K562 (cell line): ENCODE data around the gene APP. TPM values are rescaled to one million over a fixed set of nuclear protein-coding genes. Genes with fewer than 3 reads are reported as not detected.

Experiments used
- ATAC-seq: fragments of 200-7000 bp; cut with Tn5 transposase; 3 replicates; pipeline ENCODE4 v1.9.1; 2020; ENCODE audit warnings: moderate library complexity
- BruUV-seq: library from RNA; stranded (reverse); fragments of 400-500 nt; replicated peaks from 2 replicates; lab custom pipeline; 2021; lab: Mats Ljungman, UMichigan
- CTCF ChIA-PET: fragments of 300-600 bp; formaldehyde crosslinking; extraction: SDS; loops from one replicate; lab custom pipeline; 2021; ENCODE audit warnings: low intra/inter-chr PET ratio; lab: Yijun Ruan, JAX
- POLR2A ChIA-PET: fragments of 300-600, 350-650 bp; sonication (Branson Sonifier 250); formaldehyde crosslinking; extraction: SDS; loops from one replicate; lab custom pipeline; 2021; ENCODE audit warnings: antibody characterized with exemption, inconsistent platforms; lab: Yijun Ruan, JAX
- DNase-seq, 4 experiments: peaks; one replicate each; pipeline versions ENCODE4 v3.0.0 to v3.0.0-alpha.2; 2011 to 2018; ENCODE audit warnings: low spot score in 3 of 4, mixed read lengths in 3 of 4; ENCODE audit errors: extremely low read depth in 1 of 4
- FAIRE-seq: peaks from 2 replicates; lab custom pipeline; 2011; peaks lifted over from hg19 to GRCh38; lab: Jason Lieb, UNC
- H2AFZ ChIP-seq: 2 replicates; pipeline ENCODE4 v1.6.0; 2011; ENCODE audit warnings: low read depth, low read length, control low read depth, inconsistent platforms
- H3K27ac ChIP-seq: fragments of 200-600 bp; 3 replicates; pipeline ENCODE4 v1.8.0; 2011; ENCODE audit warnings: low read depth, mild to moderate bottlenecking, control low read depth, inconsistent platforms, low read length, moderate library complexity, mixed read lengths; ENCODE audit errors: extremely low read depth
- H3K27me3 ChIP-seq, 2 experiments: fragments of 300-600 bp in 1 of 2; 2 replicates in 1 of 2; 3 replicates in 1 of 2; pipeline versions ENCODE4 v1.6.0 to v1.8.0; 2011; ENCODE audit warnings: inconsistent platforms in 2 of 2, low read length in 2 of 2, mild to moderate bottlenecking in 1 of 2, mixed read lengths in 1 of 2, moderate library complexity in 1 of 2; ENCODE audit not compliant: control insufficient read depth in 2 of 2, insufficient read depth in 2 of 2
- H3K36me3 ChIP-seq: fragments of 300-600 bp; 3 replicates; pipeline ENCODE4 v1.8.0; 2011; ENCODE audit warnings: mild to moderate bottlenecking, low read length, inconsistent platforms; ENCODE audit not compliant: control insufficient read depth, insufficient read depth
- H3K4me1 ChIP-seq, 2 experiments: fragments of 200-600 bp in 1 of 2; replicated peaks in 1 of 2; 2 replicates in 1 of 2; 3 replicates in 1 of 2; pipeline versions ENCODE4 v1.5.1 to v1.8.0; 2011; ENCODE audit warnings: inconsistent platforms in 2 of 2, low read length in 2 of 2, mild to moderate bottlenecking in 1 of 2, mixed read lengths in 1 of 2, moderate library complexity in 1 of 2; ENCODE audit not compliant: control insufficient read depth in 2 of 2, insufficient read depth in 2 of 2
- H3K4me2 ChIP-seq: 2 replicates; pipeline ENCODE4 v1.6.1; 2011; ENCODE audit warnings: low read length, control low read depth, inconsistent platforms, mixed read lengths; ENCODE audit not compliant: insufficient read depth
- H3K4me3 ChIP-seq: fragments of 200-600 bp; sonication (generic), shearing (Covaris generic); 2 replicates; pipeline ENCODE4 v1.5.1; 2016; ENCODE audit warnings: control low read depth, inconsistent platforms
- H3K79me2 ChIP-seq: fragments of 200-600 bp; 3 replicates; pipeline ENCODE4 v1.8.0; 2011; ENCODE audit warnings: low read length, inconsistent platforms; ENCODE audit not compliant: control insufficient read depth, insufficient read depth
- H3K9ac ChIP-seq, 2 experiments: 2 replicates each; pipeline versions ENCODE4 v1.6.0 to v1.6.1; 2011; ENCODE audit warnings: low read depth in 2 of 2, low read length in 2 of 2, control low read depth in 1 of 2, inconsistent platforms in 1 of 2, mild to moderate bottlenecking in 1 of 2, mixed read lengths in 1 of 2; ENCODE audit not compliant: insufficient read depth in 1 of 2
- H3K9me1 ChIP-seq: one replicate; pipeline ENCODE4 v1.6.0; 2011; ENCODE audit warnings: inconsistent platforms, mild to moderate bottlenecking, low read length, moderate library complexity; ENCODE audit not compliant: control insufficient read depth, insufficient read depth
- H3K9me3 ChIP-seq: replicated peaks from 2 replicates; pipeline ENCODE4 v1.5.1; 2011; ENCODE audit warnings: low read depth, low read length, inconsistent platforms; ENCODE audit not compliant: control insufficient read depth, insufficient read depth
- H4K20me1 ChIP-seq: replicated peaks from 2 replicates; pipeline ENCODE4 v1.6.1; 2011; ENCODE audit warnings: low read length, inconsistent platforms, mixed read lengths; ENCODE audit not compliant: control insufficient read depth, insufficient read depth
- ARID1B ChIP-seq: fragments of 450-650 bp; IDR thresholded peaks from 2 replicates; pipeline ENCODE4 v1.6.1; 2016; ENCODE audit warnings: antibody characterized with exemption, mild to moderate bottlenecking, inconsistent platforms
- EHMT2 ChIP-seq: fragments of 450-650 bp; IDR thresholded peaks from 2 replicates; pipeline ENCODE4 v1.6.1; 2018; ENCODE audit warnings: antibody characterized with exemption
- FOSL1 ChIP-seq: fragments of 200-800 bp; sonication (Bioruptor generic); conservative IDR thresholded peaks from 2 replicates; pipeline ENCODE4 v1.6.1; 2016; ENCODE audit warnings: missing genetic modification characterization, missing compliant biosample characterization
- RFX7 ChIP-seq: fragments of 250-450 bp; sonication (Bioruptor Pico); IDR thresholded peaks from 2 replicates; pipeline ENCODE4 v1.5.1; 2021; ENCODE audit warnings: mild to moderate bottlenecking
- SMARCB1 ChIP-seq: IDR thresholded peaks from 2 replicates; pipeline ENCODE4 v1.6.1; 2011; ENCODE audit warnings: improper control_type of control experiment, low read depth; ENCODE audit not compliant: insufficient read length
- TAL1 ChIP-seq: fragments of 450-650 bp; IDR thresholded peaks from 2 replicates; pipeline ENCODE4 v1.6.1; 2016; ENCODE audit warnings: mild to moderate bottlenecking
- WHSC1 ChIP-seq: IDR thresholded peaks from one replicate; pipeline ENCODE4 v1.6.1; 2012; ENCODE audit warnings: low read length, control low read depth, inconsistent platforms
- XRCC5 ChIP-seq: fragments of 200-400 bp; formaldehyde crosslinking; IDR thresholded peaks from 2 replicates; pipeline ENCODE4 v1.6.1; 2017; ENCODE audit warnings: low read depth, mild to moderate bottlenecking, low read length
- ZNF143 ChIP-seq: sonication (generic); formaldehyde crosslinking; IDR thresholded peaks from 2 replicates; pipeline ENCODE4 v1.9.0; 2022; ENCODE audit warnings: mild to moderate bottlenecking, missing genetic modification reagents
- ZNF282 ChIP-seq: sonication (generic); formaldehyde crosslinking; IDR thresholded peaks from 2 replicates; pipeline ENCODE4 v1.8.1; 2023; ENCODE audit warnings: missing genetic modification reagents
- ZNF785 ChIP-seq: fragments of 250-450 bp; sonication (Bioruptor Pico); IDR thresholded peaks from 2 replicates; pipeline ENCODE4 v1.4.0; 2020; ENCODE audit warnings: mild to moderate bottlenecking
- WGBS: fragments of 100-300 bp; shearing (Covaris generic); methylation state at CpG from one replicate; pipeline ENCODE4 v1.1.6; 2016; ENCODE audit warnings: low coverage, mixed read lengths; ENCODE audit not compliant: insufficient coverage; ENCODE audit errors: missing lambda C conversion rate; 5-methylcytosine and 5-hydroxymethylcytosine counted together
- in situ Hi-C: fragments of 300-500 bp; cut with MboI; formaldehyde crosslinking; loops from 4 replicates; pipeline ENCODE4 v1.15.0; 2018; ENCODE audit warnings: inconsistent platforms, mixed read lengths
- intact Hi-C: fragments of 100-400 bp; cut with micrococcal nuclease; formaldehyde crosslinking; loops from 2 replicates; pipeline ENCODE4 v1.14.2; 2022
- polyA plus RNA-seq, 8 experiments: library from polyadenylated mRNA; depleted of rRNA in 4 of 8; stranded (reverse) in 5 of 8; unstranded in 3 of 8; fragments of >200 nt; fragmentation: Nextera tagmentation in 2 of 8; fragmentation: Illumina TruSeq in 1 of 8; extraction: Ambion mirVana in 2 of 8; extraction: Trizol in 1 of 8; gene quantifications; 2 replicates each; pipeline versions ENCODE4 v1.2.1 to v1.2.3, GENCODE V29; 2011 to 2014; ENCODE audit warnings: inconsistent platforms in 1 of 8, missing spikeins in 1 of 8
- total RNA-seq, 7 experiments: library from RNA; depleted of rRNA in 6 of 7; stranded (reverse); fragments of >200 nt in 6 of 7; fragmentation: Illumina TruSeq in 2 of 7; extraction: Trizol in 2 of 7; gene quantifications; 2 replicates each; pipeline versions ENCODE4 v1.2.1 to v1.2.3, GENCODE V29; 2011 to 2021; ENCODE audit warnings: low replicate concordance in 1 of 7
- TF ChIP-seq, protein P1 (sequence below): sonication (generic); formaldehyde crosslinking; IDR thresholded peaks from 2 replicates; pipeline ENCODE4 v1.8.0; 2022; ENCODE audit warnings: mild to moderate bottlenecking, missing genetic modification reagents
- TF ChIP-seq, protein P2 (sequence below): IDR thresholded peaks from 2 replicates; pipeline ENCODE4 v1.6.1; 2014; ENCODE audit warnings: antibody characterized with exemption

The APP gene
- total and polyA plus RNA-seq, 9 of the 15 experiments (the other 6 are each of a cell fraction or from before 2014, with no cell fraction given): 0.01 to 1.5 (median 0.16) TPM; not detected in 5

DNA sequence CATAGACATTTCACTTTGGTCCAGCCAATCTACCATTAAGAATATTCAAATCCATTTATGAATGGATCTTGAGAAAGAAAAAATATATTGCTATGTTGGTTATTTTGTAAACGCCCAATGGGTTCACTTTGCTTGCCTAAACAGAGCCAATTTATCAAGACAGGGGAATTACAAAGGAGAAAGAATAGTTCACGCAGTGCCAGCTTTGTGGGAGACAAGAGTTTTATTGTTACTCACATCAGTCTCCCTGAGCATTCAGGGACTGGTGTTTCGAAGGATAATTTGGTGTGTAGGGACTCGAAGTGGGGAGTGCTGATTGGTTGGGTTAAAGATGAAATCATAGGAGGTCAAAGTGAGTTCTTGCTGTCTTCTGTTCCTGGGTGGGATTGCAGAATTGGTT, 300.5 kb downstream of the APP start:
- in situ Hi-C loops: no loop called here
- CTCF ChIA-PET: no interaction called here
- H3K9me1 ChIP-seq: no peaks in the 10 kb centered on the region
- 0% methylated on average over 4 of the region's 4 CpGs for WGBS
- no peak overlapping the region for H3K4me2 ChIP-seq
- no peaks in the 10 kb centered on the region for H3K36me3 ChIP-seq
- no peak for DNase-seq
- no peak overlapping the region for H3K4me3 ChIP-seq
- no peaks in the 10 kb centered on the region for H3K9me3 ChIP-seq
- TF ChIP-seq FOSL1 (tag): no peak
- no peak for TF ChIP-seq RFX7 (CRISPR knock-in tag)
- no peak for TF ChIP-seq ZNF143 (CRISPR knock-in tag)
- TF ChIP-seq SMARCB1: no peak
- TF ChIP-seq, protein P1, sequence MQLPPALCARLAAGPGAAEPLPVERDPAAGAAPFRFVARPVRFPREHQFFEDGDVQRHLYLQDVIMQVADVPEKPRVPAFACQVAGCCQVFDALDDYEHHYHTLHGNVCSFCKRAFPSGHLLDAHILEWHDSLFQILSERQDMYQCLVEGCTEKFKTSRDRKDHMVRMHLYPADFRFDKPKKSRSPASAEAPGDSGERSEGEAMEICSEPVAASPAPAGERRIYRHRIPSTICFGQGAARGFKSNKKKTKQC: no peak
- TF ChIP-seq TAL1: no peak
- no peak for TF ChIP-seq ZNF785 (CRISPR knock-in tag)
- TF ChIP-seq XRCC5: no peak
- no peak for TF ChIP-seq ZNF282
- no peak for TF ChIP-seq ARID1B
- TF ChIP-seq, protein P2, sequence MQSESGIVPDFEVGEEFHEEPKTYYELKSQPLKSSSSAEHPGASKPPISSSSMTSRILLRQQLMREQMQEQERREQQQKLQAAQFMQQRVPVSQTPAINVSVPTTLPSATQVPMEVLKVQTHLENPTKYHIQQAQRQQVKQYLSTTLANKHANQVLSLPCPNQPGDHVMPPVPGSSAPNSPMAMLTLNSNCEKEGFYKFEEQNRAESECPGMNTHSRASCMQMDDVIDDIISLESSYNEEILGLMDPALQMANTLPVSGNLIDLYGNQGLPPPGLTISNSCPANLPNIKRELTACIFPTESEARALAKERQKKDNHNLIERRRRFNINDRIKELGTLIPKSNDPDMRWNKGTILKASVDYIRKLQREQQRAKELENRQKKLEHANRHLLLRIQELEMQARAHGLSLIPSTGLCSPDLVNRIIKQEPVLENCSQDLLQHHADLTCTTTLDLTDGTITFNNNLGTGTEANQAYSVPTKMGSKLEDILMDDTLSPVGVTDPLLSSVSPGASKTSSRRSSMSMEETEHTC: no peak
- no peak for TF ChIP-seq WHSC1
- TF ChIP-seq EHMT2: no peak
- POLR2A ChIA-PET: no interaction called here
- H4K20me1 ChIP-seq: no peaks in the 10 kb centered on the region
- no peaks in the 10 kb centered on the region; a peak in 1 of 5 replicates for H3K27me3 ChIP-seq
- no peaks in the 10 kb centered on the region for H3K4me1 ChIP-seq
- H2AFZ ChIP-seq: no peak overlapping the region
- H3K79me2 ChIP-seq: no peaks in the 10 kb centered on the region
- intact Hi-C loops: no loop called here
- no peak for FAIRE-seq
- BruUV-seq: no TSS peak
- no peak overlapping the region for H3K9ac ChIP-seq
- ATAC-seq: no peak
- no peak overlapping the region for H3K27ac ChIP-seq
